ENCODE measurements around the gene FTSJ1. TPM values are rescaled to one million over a fixed set of nuclear protein-coding genes. Genes with fewer than 3 reads are reported as not detected.

The FTSJ1 gene
- total RNA-seq, 1 donor from 2014 or later: 80.3 TPM

DNA sequence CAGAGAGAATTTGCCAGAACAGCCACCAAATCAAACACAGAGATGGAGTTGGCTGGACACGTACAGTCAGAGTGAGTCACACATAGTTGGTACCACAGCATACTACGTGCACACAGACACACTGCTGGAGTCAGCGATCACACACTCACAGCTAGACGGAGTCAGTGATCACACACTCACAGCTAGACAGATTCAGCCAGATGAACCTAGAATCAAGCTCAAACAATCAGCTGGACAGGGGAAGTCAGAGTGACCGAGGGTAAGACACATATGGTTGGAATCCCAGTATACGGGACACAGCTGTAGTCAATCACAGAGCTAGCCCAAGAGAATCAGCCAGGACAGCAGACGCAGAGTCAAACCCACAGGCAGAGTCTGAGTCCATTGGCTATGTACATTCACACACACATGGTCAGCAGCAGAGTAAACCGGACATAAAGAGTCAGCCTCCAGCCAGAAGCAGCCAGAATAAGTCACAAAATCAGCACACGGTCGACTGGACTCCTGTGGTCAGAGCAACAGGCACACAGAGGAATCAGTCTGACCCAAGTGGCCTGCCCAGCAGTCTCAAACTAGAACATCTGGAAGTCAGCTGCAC, 10.6 kb upstream of the FTSJ1 start:
- Histone ChIP-seq H3K36me3 (ENCODE audit: control insufficient read depth, insufficient read depth, low read length) (no peaks in the 10 kb centered on the region), H3K4me3 (ENCODE audit: low read depth, low read length) (no peak overlapping the region), H3K27me3 (ENCODE audit: control insufficient read depth, insufficient read depth, low read length) (peaks cover 2% of the 10 kb centered on the region)
- DNase-seq (ENCODE audit: low read depth): peak; percentile 56
- TF ChIP-seq, protein P1, sequence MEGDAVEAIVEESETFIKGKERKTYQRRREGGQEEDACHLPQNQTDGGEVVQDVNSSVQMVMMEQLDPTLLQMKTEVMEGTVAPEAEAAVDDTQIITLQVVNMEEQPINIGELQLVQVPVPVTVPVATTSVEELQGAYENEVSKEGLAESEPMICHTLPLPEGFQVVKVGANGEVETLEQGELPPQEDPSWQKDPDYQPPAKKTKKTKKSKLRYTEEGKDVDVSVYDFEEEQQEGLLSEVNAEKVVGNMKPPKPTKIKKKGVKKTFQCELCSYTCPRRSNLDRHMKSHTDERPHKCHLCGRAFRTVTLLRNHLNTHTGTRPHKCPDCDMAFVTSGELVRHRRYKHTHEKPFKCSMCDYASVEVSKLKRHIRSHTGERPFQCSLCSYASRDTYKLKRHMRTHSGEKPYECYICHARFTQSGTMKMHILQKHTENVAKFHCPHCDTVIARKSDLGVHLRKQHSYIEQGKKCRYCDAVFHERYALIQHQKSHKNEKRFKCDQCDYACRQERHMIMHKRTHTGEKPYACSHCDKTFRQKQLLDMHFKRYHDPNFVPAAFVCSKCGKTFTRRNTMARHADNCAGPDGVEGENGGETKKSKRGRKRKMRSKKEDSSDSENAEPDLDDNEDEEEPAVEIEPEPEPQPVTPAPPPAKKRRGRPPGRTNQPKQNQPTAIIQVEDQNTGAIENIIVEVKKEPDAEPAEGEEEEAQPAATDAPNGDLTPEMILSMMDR (IDR thresholded peaks at IDR 0.05; ENCODE audit: insufficient read depth, low read length, poor library complexity, severe bottlenecking): no peak

DNA sequence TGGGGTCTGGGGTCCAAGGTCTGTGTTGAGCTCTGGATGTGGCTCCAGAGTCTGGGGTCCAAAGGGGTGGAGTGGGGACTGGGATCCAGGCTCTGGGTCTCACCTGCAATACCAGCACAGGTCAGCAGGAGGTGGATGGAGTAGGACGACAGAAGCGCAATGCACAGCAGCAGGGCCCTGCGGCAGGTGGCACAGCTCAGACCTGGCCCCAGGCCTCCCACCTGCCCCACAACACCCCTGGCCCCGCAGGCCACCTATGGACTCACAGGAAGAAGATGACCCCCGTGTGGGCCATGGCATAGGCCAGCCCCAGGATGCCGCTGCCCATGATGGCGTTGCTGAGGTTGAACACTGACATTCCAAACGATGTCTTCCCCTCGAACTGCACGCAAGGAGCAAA, 9.3 kb upstream of the FTSJ1 start:
- TF ChIP-seq, protein P1 (IDR thresholded peaks at IDR 0.05; ENCODE audit: insufficient read depth, low read length, poor library complexity, severe bottlenecking): peak; percentile 16
- H3K36me3 ChIP-seq (ENCODE audit: control insufficient read depth, insufficient read depth, low read length): no peaks in the 10 kb centered on the region
- no peak overlapping the region for H3K4me3 ChIP-seq (ENCODE audit: low read depth, low read length)
- DNase-seq (ENCODE audit: low read depth): no peak
- peaks cover 2% of the 10 kb centered on the region for H3K27me3 ChIP-seq (ENCODE audit: control insufficient read depth, insufficient read depth, low read length)

DNA sequence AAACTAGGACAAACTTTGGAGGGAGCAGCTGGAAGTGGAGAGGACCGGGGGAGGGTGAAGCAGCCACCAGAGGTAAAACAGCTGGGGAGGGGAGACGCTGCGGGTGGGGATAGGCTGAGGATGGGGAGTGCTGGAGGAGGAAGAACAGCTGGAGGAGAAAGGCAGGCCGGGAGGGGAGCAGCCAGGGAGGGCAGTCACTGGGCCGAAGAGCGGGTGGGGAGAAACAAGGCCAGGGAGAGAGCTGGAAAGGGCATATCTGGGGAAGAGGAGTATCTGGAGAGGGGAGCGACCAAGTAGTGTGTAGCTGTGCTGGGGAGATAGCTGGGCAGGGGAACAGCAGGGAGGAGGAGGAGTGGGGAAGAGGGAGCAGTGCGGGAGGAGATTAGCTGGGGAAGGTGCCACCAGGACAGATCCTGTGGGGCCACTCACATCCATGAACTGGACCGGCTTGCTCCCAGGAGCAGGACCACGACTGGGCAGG, 8.7 kb upstream of the FTSJ1 start:
- H3K27me3 ChIP-seq (ENCODE audit: control insufficient read depth, insufficient read depth, low read length): peaks cover 2% of the 10 kb centered on the region
- TF ChIP-seq, protein P1 (IDR thresholded peaks at IDR 0.05; ENCODE audit: insufficient read depth, low read length, poor library complexity, severe bottlenecking): no peak
- no peaks in the 10 kb centered on the region for H3K36me3 ChIP-seq (ENCODE audit: control insufficient read depth, insufficient read depth, low read length)
- peak overlapping the region; percentile 42 for H3K4me3 ChIP-seq (ENCODE audit: low read depth, low read length)
- DNase-seq (ENCODE audit: low read depth): no peak

DNA sequence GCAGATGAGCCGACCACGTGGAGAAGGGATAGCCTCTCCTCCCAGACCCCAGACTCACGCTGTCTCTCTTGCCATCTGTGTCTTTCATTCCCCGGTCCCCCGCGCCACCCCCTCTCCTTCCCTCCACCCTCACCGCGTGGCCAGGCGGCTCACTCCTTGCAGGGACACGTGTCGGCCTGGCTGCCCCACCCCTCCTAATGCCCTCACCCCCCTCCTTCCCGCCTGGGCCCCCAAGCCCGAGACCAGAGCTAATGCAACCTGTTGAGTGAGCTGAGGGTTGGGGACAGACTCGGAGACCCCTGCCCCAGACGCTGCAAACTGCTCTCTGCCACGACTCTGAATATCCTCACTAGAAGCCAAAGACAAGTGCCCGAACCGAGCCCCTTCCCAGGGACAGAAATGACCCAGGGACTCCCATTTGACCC, 7.7 kb upstream of the FTSJ1 start:
- Histone ChIP-seq H3K4me3 (ENCODE audit: low read depth, low read length) (peak overlapping the region; percentile 42), H3K36me3 (ENCODE audit: control insufficient read depth, insufficient read depth, low read length) (no peaks in the 10 kb centered on the region), H3K27me3 (ENCODE audit: control insufficient read depth, insufficient read depth, low read length) (peaks cover 2% of the 10 kb centered on the region)
- TF ChIP-seq, protein P1 (IDR thresholded peaks at IDR 0.05; ENCODE audit: insufficient read depth, low read length, poor library complexity, severe bottlenecking): no peak
- no peak for DNase-seq (ENCODE audit: low read depth)

DNA sequence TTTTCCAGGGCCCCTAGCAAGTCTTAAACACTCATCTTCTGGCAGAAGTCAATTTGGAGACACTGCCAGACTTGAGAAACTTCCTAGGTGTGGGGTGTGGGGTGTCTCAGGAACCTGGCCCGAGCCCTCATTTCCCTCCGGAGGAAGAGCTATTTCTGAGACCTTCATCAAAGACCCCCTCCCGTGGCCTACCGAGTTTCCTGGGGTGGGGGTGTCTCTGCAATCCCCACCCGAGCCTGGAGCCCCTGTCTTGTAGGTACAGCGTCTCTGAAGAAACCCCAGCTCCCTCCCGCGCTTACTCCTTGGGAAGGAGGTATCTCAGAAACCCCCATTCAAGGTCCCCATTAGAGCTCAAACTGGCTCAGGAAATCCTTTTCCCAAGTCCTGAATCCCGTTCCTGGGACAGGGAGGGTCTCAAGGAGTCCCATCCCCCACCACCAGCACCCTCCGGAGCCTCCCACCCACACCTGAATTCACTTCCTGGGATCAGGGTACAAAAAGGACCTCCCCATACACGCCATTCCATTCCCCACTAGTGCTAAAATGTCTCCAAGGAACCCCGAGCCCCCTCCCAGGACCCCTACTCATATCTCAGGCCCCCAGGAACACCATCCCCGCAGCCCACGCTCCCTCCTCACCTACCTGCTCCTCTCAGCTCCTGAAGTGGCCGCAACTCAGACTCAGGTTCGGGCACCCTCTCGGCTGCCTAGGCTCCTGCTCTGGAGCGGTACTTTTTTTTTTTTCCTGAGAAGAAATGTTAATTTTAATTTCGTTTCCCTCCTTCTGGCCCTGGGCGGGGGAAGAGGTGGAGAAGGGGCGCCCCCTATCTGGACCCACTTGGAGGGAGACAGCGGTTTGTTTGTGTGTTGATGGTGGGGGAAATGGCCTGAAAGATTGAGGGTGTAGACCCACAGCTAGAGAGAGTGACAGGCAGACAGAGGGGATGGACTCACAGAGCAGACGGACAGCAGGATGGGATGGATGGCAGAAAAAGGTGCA, 7.0 kb upstream of the FTSJ1 start:
- TF ChIP-seq, protein P1 (IDR thresholded peaks at IDR 0.05; ENCODE audit: insufficient read depth, low read length, poor library complexity, severe bottlenecking): peak; percentile 25
- peaks cover 2% of the 10 kb centered on the region for H3K27me3 ChIP-seq (ENCODE audit: control insufficient read depth, insufficient read depth, low read length)
- H3K36me3 ChIP-seq (ENCODE audit: control insufficient read depth, insufficient read depth, low read length): no peaks in the 10 kb centered on the region
- DNase-seq (ENCODE audit: low read depth): no peak
- peak overlapping the region; percentile 42 for H3K4me3 ChIP-seq (ENCODE audit: low read depth, low read length)
